Measurements from ENCODE around the gene PPIP5K2.

DNA sequence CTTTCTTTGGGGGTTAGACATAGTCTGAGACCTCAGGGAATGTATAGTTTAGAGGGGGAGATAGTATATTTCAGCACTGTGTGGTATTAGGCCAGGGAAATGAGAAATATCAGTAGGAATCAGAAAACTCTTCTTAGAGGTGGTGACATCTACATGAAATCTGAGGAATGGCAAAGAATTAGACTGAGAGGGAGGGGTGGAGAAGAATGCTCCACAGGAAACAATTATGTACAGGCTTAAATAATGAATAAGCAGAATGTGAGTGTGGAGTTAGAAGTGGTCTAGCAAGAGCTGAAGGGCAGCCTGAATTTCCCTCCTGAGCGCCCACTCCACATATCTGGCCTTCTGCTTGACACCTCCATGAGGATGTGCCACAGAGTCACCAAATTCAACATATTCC is 134.8 kb downstream of the PPIP5K2 start:
- TF ChIP-seq, protein P1, sequence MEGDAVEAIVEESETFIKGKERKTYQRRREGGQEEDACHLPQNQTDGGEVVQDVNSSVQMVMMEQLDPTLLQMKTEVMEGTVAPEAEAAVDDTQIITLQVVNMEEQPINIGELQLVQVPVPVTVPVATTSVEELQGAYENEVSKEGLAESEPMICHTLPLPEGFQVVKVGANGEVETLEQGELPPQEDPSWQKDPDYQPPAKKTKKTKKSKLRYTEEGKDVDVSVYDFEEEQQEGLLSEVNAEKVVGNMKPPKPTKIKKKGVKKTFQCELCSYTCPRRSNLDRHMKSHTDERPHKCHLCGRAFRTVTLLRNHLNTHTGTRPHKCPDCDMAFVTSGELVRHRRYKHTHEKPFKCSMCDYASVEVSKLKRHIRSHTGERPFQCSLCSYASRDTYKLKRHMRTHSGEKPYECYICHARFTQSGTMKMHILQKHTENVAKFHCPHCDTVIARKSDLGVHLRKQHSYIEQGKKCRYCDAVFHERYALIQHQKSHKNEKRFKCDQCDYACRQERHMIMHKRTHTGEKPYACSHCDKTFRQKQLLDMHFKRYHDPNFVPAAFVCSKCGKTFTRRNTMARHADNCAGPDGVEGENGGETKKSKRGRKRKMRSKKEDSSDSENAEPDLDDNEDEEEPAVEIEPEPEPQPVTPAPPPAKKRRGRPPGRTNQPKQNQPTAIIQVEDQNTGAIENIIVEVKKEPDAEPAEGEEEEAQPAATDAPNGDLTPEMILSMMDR (IDR thresholded peaks at IDR 0.05; ENCODE audit: extremely low read depth in 1 of 2, insufficient read depth in 1 of 2, low read depth in 1 of 2, low read length in 2 of 2): no peak
- TF ChIP-seq, protein P2, sequence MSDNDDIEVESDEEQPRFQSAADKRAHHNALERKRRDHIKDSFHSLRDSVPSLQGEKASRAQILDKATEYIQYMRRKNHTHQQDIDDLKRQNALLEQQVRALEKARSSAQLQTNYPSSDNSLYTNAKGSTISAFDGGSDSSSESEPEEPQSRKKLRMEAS (IDR thresholded peaks at IDR 0.05; ENCODE audit: insufficient read depth, insufficient read length): no peak
- TF ChIP-seq GATA2 (IDR thresholded peaks at IDR 0.05; ENCODE audit: insufficient read depth, insufficient read length, low read depth, low read length) (no peak), POLR2A (IDR thresholded peaks at IDR 0.05; ENCODE audit: low read depth, low read length) (no peak), EZH2 (IDR thresholded peaks at IDR 0.05; ENCODE audit: borderline replicate concordance, low read depth, low read length, severe bottlenecking) (no peak), POLR2AphosphoS5 (IDR thresholded peaks at IDR 0.05; ENCODE audit: insufficient read depth, low read depth, low read length) (no peak), JUN (IDR thresholded peaks at IDR 0.05; ENCODE audit: borderline replicate concordance, insufficient read depth, insufficient read length, low read depth) (no peak), MYC (IDR thresholded peaks at IDR 0.05; ENCODE audit: low read depth, low read length) (no peak)
